Ectodermal cell (in vitro differentiated cells): Measurements from ENCODE around the gene ASAP3.

Source experiments
- H3K27ac ChIP-seq: 2 replicates; pipeline ENCODE4 v1.7.0; 2013; ENCODE audit warnings: mild to moderate bottlenecking, low read depth, low read length; ENCODE audit not compliant: insufficient read depth, poor library complexity, severe bottlenecking
- H3K27me3 ChIP-seq: 2 replicates; pipeline ENCODE4 v1.7.0; 2013; ENCODE audit warnings: mild to moderate bottlenecking, low read length; ENCODE audit not compliant: insufficient read depth, control insufficient read depth, poor library complexity, severe bottlenecking
- H3K36me3 ChIP-seq: one replicate; pipeline ENCODE4 v1.7.0; 2013; ENCODE audit warnings: low read length; ENCODE audit not compliant: control insufficient read depth, insufficient read depth
- H3K4me1 ChIP-seq: one replicate; pipeline ENCODE4 v1.7.0; 2013; ENCODE audit warnings: low read length; ENCODE audit not compliant: control insufficient read depth, insufficient read depth
- H3K4me3 ChIP-seq: 2 replicates; pipeline ENCODE4 v1.7.0; 2013; ENCODE audit warnings: low read depth, low read length, control low read depth; ENCODE audit not compliant: insufficient read depth
- H3K9me3 ChIP-seq: 2 replicates; pipeline ENCODE4 v1.7.0; 2013; ENCODE audit warnings: mild to moderate bottlenecking, low read length, moderate library complexity; ENCODE audit not compliant: control insufficient read depth
- WGBS, 2 experiments: methylation state at CpG; one replicate each; pipeline ENCODE4 v1.1.7; 2013; ENCODE audit warnings: missing lambda C conversion rate in 2 of 2; 5-methylcytosine and 5-hydroxymethylcytosine counted together

The ASAP3 gene

GRCh38 chr1:23451441-23451840, 32.5 kb downstream of the ASAP3 start:
- no peaks in the 10 kb centered on the region for H3K27me3 ChIP-seq
- no peak overlapping the region for H3K27ac ChIP-seq
- WGBS, 2 experiments, result 83 to 88% methylated on average over 1 of the region's 1 CpG
- no peaks in the 10 kb centered on the region for H3K36me3 ChIP-seq
- H3K4me3 ChIP-seq, result no peak overlapping the region
- H3K9me3 ChIP-seq, result no peaks in the 10 kb centered on the region
- H3K4me1 ChIP-seq, result no peaks in the 10 kb centered on the region

- 91 to 95% methylated on average over 4 of the region's 4 CpGs for WGBS, 2 experiments
- H3K27me3 ChIP-seq, result no peaks in the 10 kb centered on the region
- H3K4me3 ChIP-seq, result no peak overlapping the region
- H3K4me1 ChIP-seq, result no peaks in the 10 kb centered on the region
- no peaks in the 10 kb centered on the region for H3K36me3 ChIP-seq
- no peaks in the 10 kb centered on the region for H3K9me3 ChIP-seq
- H3K27ac ChIP-seq, result no peak overlapping the region
Observed at GRCh38 chr1:23450894-23451293, 33.1 kb downstream of the ASAP3 start.

GRCh38 chr1:23449958-23450357, 34.0 kb downstream of the ASAP3 start:
- no peaks in the 10 kb centered on the region for H3K27me3 ChIP-seq
- no peak overlapping the region for H3K4me3 ChIP-seq
- H3K36me3 ChIP-seq, result no peaks in the 10 kb centered on the region
- no peaks in the 10 kb centered on the region for H3K4me1 ChIP-seq
- no peak overlapping the region for H3K27ac ChIP-seq
- WGBS, 2 experiments, result 91 to 94% methylated on average over 4 of the region's 4 CpGs
- H3K9me3 ChIP-seq, result no peaks in the 10 kb centered on the region

GRCh38 chr1:23449306-23449705, 34.7 kb downstream of the ASAP3 start:
- H3K9me3 ChIP-seq, result no peaks in the 10 kb centered on the region
- no peaks in the 10 kb centered on the region for H3K36me3 ChIP-seq
- H3K4me3 ChIP-seq, result no peak overlapping the region
- no peaks in the 10 kb centered on the region for H3K27me3 ChIP-seq
- no peaks in the 10 kb centered on the region for H3K4me1 ChIP-seq
- H3K27ac ChIP-seq, result no peak overlapping the region
- 93 to 97% methylated on average over 6 of the region's 6 CpGs for WGBS, 2 experiments

- WGBS, 2 experiments, result 95 to 100% methylated on average over 1 of the region's 1 CpG
- no peaks in the 10 kb centered on the region for H3K27me3 ChIP-seq
- no peaks in the 10 kb centered on the region for H3K9me3 ChIP-seq
- no peak overlapping the region for H3K27ac ChIP-seq
- H3K36me3 ChIP-seq, result no peaks in the 10 kb centered on the region
- H3K4me1 ChIP-seq, result no peaks in the 10 kb centered on the region
- no peak overlapping the region for H3K4me3 ChIP-seq
Observed at GRCh38 chr1:23448846-23449245, 35.1 kb downstream of the ASAP3 start.

GRCh38 chr1:23446661-23447310, 37.2 kb downstream of the ASAP3 start:
- no peak overlapping the region for H3K4me3 ChIP-seq
- no peaks in the 10 kb centered on the region for H3K36me3 ChIP-seq
- WGBS, 2 experiments, result 92 to 95% methylated on average over 8 of the region's 8 CpGs
- H3K27me3 ChIP-seq, result no peaks in the 10 kb centered on the region
- no peaks in the 10 kb centered on the region for H3K9me3 ChIP-seq
- H3K27ac ChIP-seq, result no peak overlapping the region
- H3K4me1 ChIP-seq, result no peaks in the 10 kb centered on the region

- H3K27ac ChIP-seq, result no peak overlapping the region
- H3K4me3 ChIP-seq, result no peak overlapping the region
- no peaks in the 10 kb centered on the region for H3K9me3 ChIP-seq
- H3K4me1 ChIP-seq, result no peaks in the 10 kb centered on the region
- H3K27me3 ChIP-seq, result no peaks in the 10 kb centered on the region
- WGBS, 2 experiments, result 87 to 91% methylated on average over 4 of the region's 4 CpGs
- H3K36me3 ChIP-seq, result no peaks in the 10 kb centered on the region
Observed at GRCh38 chr1:23444596-23445390, 39.2 kb downstream of the ASAP3 start.

- 90 to 96% methylated on average over 4 of the region's 4 CpGs for WGBS, 2 experiments
- H3K36me3 ChIP-seq, result no peaks in the 10 kb centered on the region
Observed at GRCh38 chr1:23444104-23444533, 39.9 kb downstream of the ASAP3 start.

GRCh38 chr1:23442751-23443150, 41.2 kb downstream of the ASAP3 start:
- Histone ChIP-seq H3K27me3 (no peaks in the 10 kb centered on the region), H3K36me3 (no peaks in the 10 kb centered on the region), H3K9me3 (no peaks in the 10 kb centered on the region), H3K27ac (no peak overlapping the region), H3K4me1 (no peaks in the 10 kb centered on the region), H3K4me3 (no peak overlapping the region)
- 89 to 92% methylated on average over 3 of the region's 3 CpGs for WGBS, 2 experiments

More at GRCh38 chr1:23444104-23444533, 39.9 kb downstream of the ASAP3 start:
- no peaks in the 10 kb centered on the region for H3K9me3 ChIP-seq
- no peaks in the 10 kb centered on the region for H3K27me3 ChIP-seq
- H3K4me3 ChIP-seq, result no peak overlapping the region
- no peaks in the 10 kb centered on the region for H3K4me1 ChIP-seq
- H3K27ac ChIP-seq, result no peak overlapping the region

GRCh38 chr1:23441446-23442148, 42.4 kb downstream of the ASAP3 start:
- WGBS, 2 experiments, result 94 to 97% methylated on average over 8 of the region's 8 CpGs
- no peaks in the 10 kb centered on the region for H3K27me3 ChIP-seq
- no peak overlapping the region for H3K4me3 ChIP-seq
- H3K36me3 ChIP-seq, result no peaks in the 10 kb centered on the region
- no peaks in the 10 kb centered on the region for H3K4me1 ChIP-seq
- no peaks in the 10 kb centered on the region for H3K9me3 ChIP-seq
- no peak overlapping the region for H3K27ac ChIP-seq
